Measurements from ENCODE around the gene KDM6B.

KDM6B gene

DNA sequence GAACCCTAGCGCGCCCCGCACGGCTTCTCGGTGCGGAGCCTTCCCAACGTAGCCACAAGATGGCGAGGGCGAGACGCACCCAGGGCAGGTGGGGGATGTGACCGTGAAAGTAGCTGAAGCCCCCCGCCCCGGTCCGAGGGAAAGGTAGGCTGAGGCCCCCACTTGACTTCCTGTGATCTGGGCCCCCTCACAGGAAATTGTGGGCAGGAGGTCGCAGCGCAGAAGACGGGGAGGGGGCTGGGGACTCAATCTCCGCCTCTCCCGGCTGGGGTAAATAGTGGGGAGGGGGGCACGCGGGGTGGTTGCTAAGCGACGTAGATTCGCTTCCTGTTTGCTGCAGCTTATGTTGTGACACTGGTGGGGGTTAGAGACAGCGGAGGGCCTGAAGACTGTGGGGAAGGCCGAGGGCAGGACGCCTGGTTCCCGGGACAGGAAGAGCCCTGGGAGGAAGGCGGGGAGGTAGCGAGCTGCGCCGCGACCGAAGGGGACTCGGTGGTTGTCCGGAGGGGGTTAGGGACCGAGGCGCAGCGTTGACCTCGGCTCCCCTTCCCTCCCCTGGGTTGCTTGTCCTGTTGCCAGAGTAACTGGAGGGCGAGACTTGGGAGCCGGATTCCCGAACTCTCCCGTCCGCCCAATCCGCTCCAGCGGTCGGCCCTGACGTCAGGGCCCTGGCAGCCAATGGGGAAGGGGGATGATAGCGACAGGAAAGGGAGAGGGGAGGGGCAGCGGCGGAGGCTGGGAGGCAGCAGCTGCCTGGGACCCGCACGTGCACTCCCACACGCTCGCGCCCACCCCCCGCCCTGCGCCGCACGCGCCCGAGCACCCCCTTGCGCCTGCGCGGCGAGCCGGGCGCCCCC lies 1.2 kb downstream of the KDM6B start:
- TF ChIP-seq SPI1 (IDR thresholded peaks at IDR 0.05; ENCODE audit: borderline replicate concordance, low read depth) (no peak), REST (IDR thresholded peaks at IDR 0.05; ENCODE audit: insufficient replicate concordance, low read depth) (no peak), GABPA (IDR thresholded peaks at IDR 0.05; ENCODE audit: low read depth) (no peak), CTCF (IDR thresholded peaks at IDR 0.05; ENCODE audit: insufficient read depth, low read length) (no peak), POLR2AphosphoS5 (IDR thresholded peaks at IDR 0.05; ENCODE audit: low read depth) (no peak)
- DNase-seq (ENCODE audit: low read depth in 1 of 2, low spot score in 1 of 2), result peak; percentile 88 to 92
- H3K27ac ChIP-seq (replicated peaks), result peak overlapping the region; percentile 95
- no peaks in the 10 kb centered on the region for H3K27me3 ChIP-seq (ENCODE audit: insufficient read depth, poor library complexity, severe bottlenecking)
- H3K4me3 ChIP-seq (replicated peaks; ENCODE audit: insufficient read depth, low read length), result peak overlapping the region; percentile 56

GRCh38 chr17:7835814-7836595 lies 2.0 kb downstream of the KDM6B start:
- Histone ChIP-seq H3K27ac (replicated peaks) (peak overlapping the region; percentile 95), H3K27me3 (ENCODE audit: insufficient read depth, poor library complexity, severe bottlenecking) (no peaks in the 10 kb centered on the region), H3K4me3 (replicated peaks; ENCODE audit: insufficient read depth, low read length) (peak overlapping the region; percentile 56)
- TF ChIP-seq GABPA (IDR thresholded peaks at IDR 0.05; ENCODE audit: low read depth) (no peak), CTCF (IDR thresholded peaks at IDR 0.05; ENCODE audit: insufficient read depth, low read length) (no peak), POLR2AphosphoS5 (IDR thresholded peaks at IDR 0.05; ENCODE audit: low read depth) (peak; percentile 48), SPI1 (IDR thresholded peaks at IDR 0.05; ENCODE audit: borderline replicate concordance, low read depth) (no peak), REST (IDR thresholded peaks at IDR 0.05; ENCODE audit: insufficient replicate concordance, low read depth) (no peak)
- peak in 1 of 2 experiments; percentile 46 for DNase-seq (ENCODE audit: low read depth in 1 of 2, low spot score in 1 of 2)

DNA sequence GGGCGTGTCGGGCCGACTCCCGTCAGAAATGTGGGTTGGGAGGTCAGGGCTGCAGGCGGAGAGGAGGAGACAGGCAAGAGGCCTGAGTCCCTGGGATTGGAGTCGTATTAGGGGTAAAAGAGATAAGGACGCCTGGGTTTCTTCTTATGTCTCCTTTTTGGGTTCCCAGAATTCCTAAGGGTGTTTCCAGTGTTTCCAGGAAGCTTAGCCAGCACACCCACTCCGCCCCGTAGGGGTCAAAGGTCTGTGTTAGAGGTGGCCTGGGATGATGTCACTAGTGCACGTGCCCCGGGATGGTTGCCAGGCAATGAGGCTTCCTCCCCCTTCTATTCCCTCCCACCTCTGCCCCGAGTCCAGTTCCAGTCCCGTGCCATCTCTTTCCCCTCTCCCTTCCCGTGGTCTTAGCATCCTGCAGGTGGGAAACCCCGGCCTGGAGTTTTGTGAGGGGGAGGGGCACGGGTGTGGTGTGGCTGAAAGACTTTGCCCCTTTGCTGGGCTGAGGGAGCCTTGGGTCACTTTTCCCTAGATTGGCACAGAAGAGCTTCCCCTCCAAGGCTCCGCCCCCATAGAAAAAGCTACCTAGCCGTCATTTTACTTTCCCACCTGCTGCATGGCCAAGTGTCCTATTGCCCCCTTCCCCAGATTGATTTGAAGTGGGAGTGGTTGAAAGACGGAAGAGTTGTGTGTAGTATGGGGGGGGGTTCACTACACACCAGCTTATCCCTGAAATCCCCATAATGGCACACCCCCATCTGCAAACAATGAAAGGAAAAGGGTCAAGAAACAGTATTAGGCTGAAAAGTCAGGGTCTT lies 2.8 kb downstream of the KDM6B start:
- peak in 1 of 2 experiments; percentile 86 for DNase-seq (ENCODE audit: low read depth in 1 of 2, low spot score in 1 of 2)
- TF ChIP-seq POLR2AphosphoS5 (IDR thresholded peaks at IDR 0.05; ENCODE audit: low read depth) (peak; percentile 22; the same call in 1 of the 2 replicates), SPI1 (IDR thresholded peaks at IDR 0.05; ENCODE audit: borderline replicate concordance, low read depth) (no peak; the same call in 1 of the 2 replicates), REST (IDR thresholded peaks at IDR 0.05; ENCODE audit: insufficient replicate concordance, low read depth) (no peak)
- Histone ChIP-seq H3K27ac (replicated peaks) (peak overlapping the region; percentile 95), H3K4me3 (replicated peaks; ENCODE audit: insufficient read depth, low read length) (peak overlapping the region; percentile 56), H3K27me3 (ENCODE audit: insufficient read depth, poor library complexity, severe bottlenecking) (no peaks in the 10 kb centered on the region)
